AG09309 (cell line): ENCODE measurements around the gene PPAN.

Source experiments
- DNase-seq: peaks from one replicate; pipeline ENCODE4 v3.0.0-alpha.2; 2010; ENCODE audit warnings: low read depth
- H3K4me3 ChIP-seq: 2 replicates; pipeline ENCODE4 v1.5.1; 2011; ENCODE audit warnings: mild to moderate bottlenecking, low read depth, low read length, moderate library complexity; ENCODE audit not compliant: control insufficient read depth
- TF ChIP-seq, protein P1 (sequence below): IDR thresholded peaks from 2 replicates; pipeline ENCODE4 v1.5.1; 2011; ENCODE audit warnings: mild to moderate bottlenecking, low read depth, low read length, inconsistent platforms; ENCODE audit not compliant: insufficient read depth, control insufficient read depth; ENCODE audit errors: missing control alignments

Gene PPAN

DNA sequence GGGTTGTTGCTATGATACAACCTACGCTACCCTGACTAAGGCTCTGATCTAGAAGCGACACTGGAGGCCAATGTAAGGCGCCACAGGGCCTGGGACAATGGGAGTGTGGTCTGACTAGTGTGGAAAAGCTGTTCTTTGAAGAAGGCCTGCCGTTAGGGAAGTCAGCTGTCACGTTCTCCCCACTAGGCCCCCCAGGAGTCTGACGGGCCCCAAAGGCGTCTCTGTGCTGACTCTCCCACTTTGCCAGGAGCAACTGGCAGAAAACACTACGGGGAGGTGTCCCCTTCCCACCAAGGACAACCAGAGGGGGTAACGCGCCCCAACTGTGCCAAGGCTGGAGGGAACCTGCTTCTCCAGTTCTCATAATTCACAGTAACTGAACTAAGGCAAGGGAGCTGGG lies 38.9 kb downstream of the PPAN start:
- TF ChIP-seq, protein P1, sequence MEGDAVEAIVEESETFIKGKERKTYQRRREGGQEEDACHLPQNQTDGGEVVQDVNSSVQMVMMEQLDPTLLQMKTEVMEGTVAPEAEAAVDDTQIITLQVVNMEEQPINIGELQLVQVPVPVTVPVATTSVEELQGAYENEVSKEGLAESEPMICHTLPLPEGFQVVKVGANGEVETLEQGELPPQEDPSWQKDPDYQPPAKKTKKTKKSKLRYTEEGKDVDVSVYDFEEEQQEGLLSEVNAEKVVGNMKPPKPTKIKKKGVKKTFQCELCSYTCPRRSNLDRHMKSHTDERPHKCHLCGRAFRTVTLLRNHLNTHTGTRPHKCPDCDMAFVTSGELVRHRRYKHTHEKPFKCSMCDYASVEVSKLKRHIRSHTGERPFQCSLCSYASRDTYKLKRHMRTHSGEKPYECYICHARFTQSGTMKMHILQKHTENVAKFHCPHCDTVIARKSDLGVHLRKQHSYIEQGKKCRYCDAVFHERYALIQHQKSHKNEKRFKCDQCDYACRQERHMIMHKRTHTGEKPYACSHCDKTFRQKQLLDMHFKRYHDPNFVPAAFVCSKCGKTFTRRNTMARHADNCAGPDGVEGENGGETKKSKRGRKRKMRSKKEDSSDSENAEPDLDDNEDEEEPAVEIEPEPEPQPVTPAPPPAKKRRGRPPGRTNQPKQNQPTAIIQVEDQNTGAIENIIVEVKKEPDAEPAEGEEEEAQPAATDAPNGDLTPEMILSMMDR = no peak
- no peak overlapping the region for H3K4me3 ChIP-seq
- no peak for DNase-seq

- DNase-seq = no peak
- TF ChIP-seq, protein P1 = no peak
- H3K4me3 ChIP-seq = no peak overlapping the region
Measured at GRCh38 chr19:10146142-10146541, 40.0 kb downstream of the PPAN start.

DNA sequence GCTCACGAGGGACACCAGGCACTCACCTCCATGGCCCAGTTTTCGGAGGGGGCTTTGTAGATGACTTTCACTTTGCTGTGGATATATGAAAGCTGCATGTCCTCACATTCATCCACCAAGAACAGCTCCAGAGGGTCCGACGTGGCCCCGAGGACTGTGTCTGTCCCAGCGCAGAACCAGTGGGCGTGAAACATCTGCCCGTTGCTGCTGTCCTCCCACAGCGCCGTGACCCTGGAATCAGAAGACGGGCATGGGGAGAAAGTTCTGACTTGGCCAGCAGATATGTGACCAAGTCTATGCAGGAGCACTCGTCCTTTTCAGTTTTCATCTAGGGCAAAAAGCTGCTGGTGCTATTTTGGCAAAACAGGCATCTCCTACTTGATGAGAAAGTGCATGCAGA lies 43.3 kb downstream of the PPAN start:
- no peak overlapping the region for H3K4me3 ChIP-seq
- TF ChIP-seq, protein P1 = no peak
- DNase-seq = no peak

DNA sequence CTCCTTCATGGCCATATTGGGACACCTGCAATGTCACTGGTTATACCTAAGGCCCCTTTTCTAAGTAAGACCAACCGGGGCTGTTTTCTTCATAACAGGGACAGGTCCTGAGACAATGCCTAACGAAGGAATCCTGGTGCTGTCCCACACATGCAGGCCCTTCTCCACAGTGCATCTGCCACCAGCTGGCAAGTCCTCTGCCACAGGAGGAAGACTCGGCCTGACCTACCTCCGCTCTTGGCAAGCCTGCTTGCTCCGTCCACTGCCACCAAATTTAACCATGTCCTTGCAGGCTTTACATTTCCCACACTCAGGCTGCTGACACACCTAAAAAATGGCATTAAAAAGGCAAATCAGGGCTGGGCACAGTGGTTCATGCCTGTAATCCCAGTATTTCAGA lies 45.4 kb downstream of the PPAN start:
- no peak for DNase-seq
- TF ChIP-seq, protein P1 = no peak
- no peak overlapping the region for H3K4me3 ChIP-seq

DNA sequence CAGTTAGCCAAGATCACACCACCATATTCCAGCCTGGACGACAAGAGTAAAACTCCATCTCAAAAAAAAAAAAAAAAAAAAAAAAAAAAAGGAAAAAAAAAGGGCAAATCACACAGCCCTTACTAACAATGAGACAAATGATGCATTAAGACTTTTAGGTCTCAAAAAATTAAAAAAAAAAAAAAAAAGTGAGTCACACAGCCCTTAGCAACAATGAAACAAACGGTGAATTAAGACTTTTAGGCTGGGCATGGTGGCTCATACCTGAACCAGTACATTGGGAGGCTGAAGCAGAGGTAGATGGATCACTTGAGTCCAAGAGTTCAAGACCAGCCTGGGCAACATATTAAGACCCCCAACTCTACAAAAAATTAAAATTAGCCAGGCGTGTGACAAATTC lies 45.9 kb downstream of the PPAN start:
- DNase-seq = no peak
- H3K4me3 ChIP-seq = no peak overlapping the region
- TF ChIP-seq, protein P1 = no peak

GRCh38 chr19:10155839-10156238 lies 49.7 kb downstream of the PPAN start:
- no peak overlapping the region for H3K4me3 ChIP-seq
- no peak for DNase-seq
- TF ChIP-seq, protein P1 = no peak

GRCh38 chr19:10158071-10158470 lies 51.9 kb downstream of the PPAN start:
- no peak overlapping the region for H3K4me3 ChIP-seq
- TF ChIP-seq, protein P1 = no peak
- DNase-seq = no peak
